GM23338 (cell line): ENCODE results near the gene RHEBL1.
"Not testable (repeated sequence)": the region's sequence is repeated elsewhere in the genome, so short reads cannot be mapped to it uniquely, and the experiment has no call there.

Source experiments
- CREB1 ChIP-seq: fragments of 250-450 bp; sonication (Bioruptor Pico); IDR thresholded peaks from 2 replicates; pipeline ENCODE4 v1.5.0; 2020; ENCODE audit warnings: low read depth, mild to moderate bottlenecking, moderate library complexity
- POLR2AphosphoS5 ChIP-seq: IDR thresholded peaks from 2 replicates; pipeline ENCODE4 v1.6.1; 2016; ENCODE audit warnings: antibody characterized with exemption, low read depth
- STAT1 ChIP-seq: IDR thresholded peaks from one replicate; pipeline ENCODE4 v1.6.1; 2016; ENCODE audit warnings: antibody characterized with exemption; ENCODE audit not compliant: unreplicated experiment
- TF ChIP-seq, protein P1 (sequence below), 2 experiments: fragments of 200-600 bp in 1 of 2; sonication (generic) in 1 of 2; conservative IDR thresholded peaks; 2 replicates each; pipeline versions ENCODE4 v1.5.1 to v1.6.1; 2016 to 2017; ENCODE audit warnings: antibody characterized with exemption in 2 of 2, low read depth in 2 of 2, mild to moderate bottlenecking in 2 of 2, moderate library complexity in 1 of 2

DNA sequence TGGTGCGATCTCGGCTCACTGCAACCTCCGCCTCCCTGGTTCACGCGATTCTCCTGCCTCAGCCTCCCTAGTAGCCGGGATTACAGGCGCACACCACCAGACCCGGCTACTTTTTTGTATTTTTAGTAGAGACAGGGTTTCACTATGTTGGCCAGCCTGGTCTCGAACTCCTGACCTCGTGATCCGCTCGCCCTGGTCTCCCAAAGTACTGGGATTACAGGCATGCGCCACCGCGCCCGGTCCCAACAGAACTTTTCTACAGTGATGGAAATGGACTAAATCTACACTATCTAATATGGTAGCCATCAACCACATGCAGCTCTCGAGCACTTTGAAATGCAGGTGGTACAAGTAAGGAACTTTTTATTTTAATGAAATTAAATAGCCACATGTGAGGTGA, 7.9 kb downstream of the RHEBL1 start:
- TF ChIP-seq, protein P1, sequence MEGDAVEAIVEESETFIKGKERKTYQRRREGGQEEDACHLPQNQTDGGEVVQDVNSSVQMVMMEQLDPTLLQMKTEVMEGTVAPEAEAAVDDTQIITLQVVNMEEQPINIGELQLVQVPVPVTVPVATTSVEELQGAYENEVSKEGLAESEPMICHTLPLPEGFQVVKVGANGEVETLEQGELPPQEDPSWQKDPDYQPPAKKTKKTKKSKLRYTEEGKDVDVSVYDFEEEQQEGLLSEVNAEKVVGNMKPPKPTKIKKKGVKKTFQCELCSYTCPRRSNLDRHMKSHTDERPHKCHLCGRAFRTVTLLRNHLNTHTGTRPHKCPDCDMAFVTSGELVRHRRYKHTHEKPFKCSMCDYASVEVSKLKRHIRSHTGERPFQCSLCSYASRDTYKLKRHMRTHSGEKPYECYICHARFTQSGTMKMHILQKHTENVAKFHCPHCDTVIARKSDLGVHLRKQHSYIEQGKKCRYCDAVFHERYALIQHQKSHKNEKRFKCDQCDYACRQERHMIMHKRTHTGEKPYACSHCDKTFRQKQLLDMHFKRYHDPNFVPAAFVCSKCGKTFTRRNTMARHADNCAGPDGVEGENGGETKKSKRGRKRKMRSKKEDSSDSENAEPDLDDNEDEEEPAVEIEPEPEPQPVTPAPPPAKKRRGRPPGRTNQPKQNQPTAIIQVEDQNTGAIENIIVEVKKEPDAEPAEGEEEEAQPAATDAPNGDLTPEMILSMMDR (conservative IDR thresholded peaks at IDR 0.05; ENCODE audit: low read depth in 2 of 2): not testable (repeated sequence)
- not testable (repeated sequence) for TF ChIP-seq CREB1 (CRISPR knock-in tag); POLR2AphosphoS5; STAT1
